ENCODE data around the gene SMG5.
"Not testable (repeated sequence)": the region's sequence is repeated elsewhere in the genome, so short reads cannot be mapped to it uniquely, and the experiment has no call there.

SMG5 gene

GRCh38 chr1:156282479-156283222, at the start of gene SMG5:
TSS of gene SMG5 (minus strand) at chr1:156282825. CDS start at chr1:156282680, 145 bp downstream.
- peak; percentile 98 for DNase-seq

GRCh38 chr1:156323179-156323578, 40.6 kb upstream of the SMG5 start:
- not testable (repeated sequence) for DNase-seq

GRCh38 chr1:156320560-156320959, 37.9 kb upstream of the SMG5 start:
- DNase-seq, result no peak

GRCh38 chr1:156319664-156320063, 37.0 kb upstream of the SMG5 start:
- DNase-seq, result peak; percentile 49

- DNase-seq, result no peak
Measured at GRCh38 chr1:156316909-156317308, 34.3 kb upstream of the SMG5 start.

- DNase-seq, result no peak
Measured at GRCh38 chr1:156310962-156311361, 28.3 kb upstream of the SMG5 start.

- DNase-seq, result no peak
Measured at GRCh38 chr1:156308078-156308477, 25.5 kb upstream of the SMG5 start.

GRCh38 chr1:156305215-156305614, 22.6 kb upstream of the SMG5 start:
- no peak for DNase-seq

- no peak for DNase-seq
Measured at GRCh38 chr1:156303241-156303640, 20.6 kb upstream of the SMG5 start.

GRCh38 chr1:156298852-156299357, 16.3 kb upstream of the SMG5 start, which contains the start of gene VHLL:
TSS of gene VHLL (minus strand) at chr1:156299307. CDS start at chr1:156299189, 118 bp downstream.
- no peak for DNase-seq

- peak; percentile 64 for DNase-seq
Measured at GRCh38 chr1:156295391-156295947, 12.8 kb upstream of the SMG5 start, which contains the start of gene GLMP. TSS of gene GLMP (minus strand) at chr1:156295679. CDS start at chr1:156295645, 34 bp downstream.

GRCh38 chr1:156293895-156294294, 11.3 kb upstream of the SMG5 start:
- DNase-seq, result no peak

- no peak for DNase-seq
Measured at GRCh38 chr1:156293098-156293434, 10.4 kb upstream of the SMG5 start.

GRCh38 chr1:156291226-156292061, 8.8 kb upstream of the SMG5 start:
- peak; percentile 23 for DNase-seq

- DNase-seq, result no peak
Measured at GRCh38 chr1:156289857-156290256, 7.2 kb upstream of the SMG5 start.

GRCh38 chr1:156286061-156286460, 3.4 kb upstream of the SMG5 start:
- no peak for DNase-seq

GRCh38 chr1:156285437-156285836, 2.8 kb upstream of the SMG5 start:
- DNase-seq, result no peak

GRCh38 chr1:156284757-156285156, 2.1 kb upstream of the SMG5 start:
- no peak for DNase-seq

- no peak for DNase-seq
Measured at GRCh38 chr1:156284112-156284511, 1.5 kb upstream of the SMG5 start, which contains the start of gene TMEM79. TSS of gene TMEM79 (plus strand) at chr1:156284325. CDS start at chr1:156285227, 902 bp downstream.

GRCh38 chr1:156283521-156283920, 896 bp upstream of the SMG5 start:
- no peak for DNase-seq

- peak; percentile 6 for DNase-seq
Measured at GRCh38 chr1:156281693-156282478, 739 bp downstream of the SMG5 start.

- DNase-seq, result peak; percentile 23
Measured at GRCh38 chr1:156281281-156281680, 1.3 kb downstream of the SMG5 start.

Data from CD4-positive, alpha-beta T cell treated with Interleukin-21 for 1 hour (primary cell).